Upper lobe of left lung (tissue), 6 donors: ENCODE data around the gene COL8A1. TPM values are rescaled to one million over a fixed set of nuclear protein-coding genes. Genes with fewer than 3 reads are reported as not detected.
A peak's percentile ranks its signal among the peaks of the same experiment; 100 is the strongest.

Experiments used
- ATAC-seq, 2 donors: fragments of 200-7000 bp; cut with Tn5 transposase; one replicate each; pipeline ENCODE4 v1.9.1; 2022; ENCODE audit warnings: mild to moderate bottlenecking in 2 of 2, moderate library complexity in 2 of 2; ENCODE audit not compliant: low FRiP score in 2 of 2
- DNase-seq, 2 donors: peaks; one replicate each; pipeline ENCODE4 v3.0.0-alpha.2; 2019 to 2020
- H3K27ac ChIP-seq, 4 donors: fragments of 200-600 bp; sonication (generic); one replicate each; pipeline ENCODE4 v1.5.1; 2016 to 2019
- H3K27me3 ChIP-seq, 4 donors: fragments of 200-600 bp; sonication (generic); one replicate each; pipeline ENCODE4 v1.5.1; 2017 to 2019
- H3K36me3 ChIP-seq, 4 donors: fragments of 200-600 bp; sonication (generic); one replicate each; pipeline ENCODE4 v1.5.1; 2016 to 2019
- H3K4me1 ChIP-seq, 4 donors: fragments of 200-600 bp; sonication (generic); one replicate each; pipeline ENCODE4 v1.5.1; 2018 to 2019
- H3K4me3 ChIP-seq, 4 donors: fragments of 200-600 bp; sonication (generic); one replicate each; pipeline ENCODE4 v1.5.1; 2017 to 2019; ENCODE audit warnings: mild to moderate bottlenecking in 2 of 4, moderate library complexity in 1 of 4
- H3K9me3 ChIP-seq, 4 donors: fragments of 200-600 bp; sonication (generic); one replicate each; pipeline ENCODE4 v1.5.1; 2018 to 2019
- EP300 ChIP-seq, 4 donors: sonication (generic); formaldehyde crosslinking; IDR thresholded peaks; one replicate each; pipeline ENCODE4 v1.5.1; 2017; ENCODE audit warnings: antibody characterized with exemption in 4 of 4, control low read depth in 2 of 4
- POLR2A ChIP-seq, 4 donors: fragments of 450-650 bp; IDR thresholded peaks; one replicate each; pipeline ENCODE4 v1.5.1; 2016 to 2017; ENCODE audit warnings: antibody characterized with exemption in 4 of 4, mild to moderate bottlenecking in 2 of 4
- POLR2AphosphoS5 ChIP-seq, 2 donors: sonication (generic); formaldehyde crosslinking; IDR thresholded peaks; one replicate each; pipeline ENCODE4 v1.5.1; 2017; ENCODE audit warnings: antibody characterized with exemption in 2 of 2
- WGBS, 2 donors: methylation state at CpG; one replicate each; pipeline ENCODE4 v1.1.5; 2017 to 2018; 5-methylcytosine and 5-hydroxymethylcytosine counted together
- total RNA-seq, 6 donors: library from RNA; depleted of rRNA in 4 of 6; stranded (reverse); fragments of >200 nt in 4 of 6; gene quantifications; one replicate each; pipeline versions ENCODE4 v1.1.0 to v1.2.1, GENCODE V29; 2016 to 2021
- TF ChIP-seq, protein P1 (sequence below), 6 experiments: fragments of 450-650 bp in 4 of 6; fragments of 200-600 bp in 2 of 6; sonication (generic) in 2 of 6; IDR thresholded peaks; one replicate each; pipeline ENCODE4 v1.5.1; 2016 to 2019; ENCODE audit warnings: antibody characterized with exemption in 6 of 6
- donor health status: DM: no; HTN: no; CAD: no; lungs with moderate emphysema.
- donor health status: DM: no; HTN: yes; CAD: no; lungs with severe emphysema.

COL8A1 gene
- total RNA-seq, 6 donors from 2014 or later, result 22.0 to 209 (median 115) TPM

GRCh38 chr3:99648101-99648500 is 9.7 kb downstream of the COL8A1 start:
- 72 to 76% methylated on average over 5 of the region's 5 CpGs for WGBS, 2 donors
- DNase-seq (no peak), ATAC-seq (peak in 1 of 2 donors; percentile 84)

DNA sequence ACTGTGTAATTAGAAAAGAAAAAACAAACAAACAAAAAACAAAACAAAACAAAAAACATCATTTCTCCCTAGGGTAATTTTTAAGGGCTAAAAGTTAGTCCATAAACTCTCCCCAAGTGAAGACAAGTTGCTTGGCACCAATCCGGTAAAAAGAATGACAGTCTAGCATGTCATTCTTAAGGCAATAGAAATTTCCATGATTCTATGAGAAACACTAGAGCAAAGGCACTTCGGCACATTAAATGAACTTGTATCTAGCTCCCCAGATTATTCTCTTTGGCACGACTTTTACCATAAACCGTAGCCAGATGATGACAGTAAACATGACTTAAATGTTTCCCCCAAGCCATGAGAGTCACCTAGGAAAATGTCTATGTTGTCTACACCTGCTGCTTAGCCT is 10.1 kb downstream of the COL8A1 start:
- H3K4me1 ChIP-seq, result peaks cover 0 to 34% (median 15%) of the 10 kb centered on the region in 4 donors
- TF ChIP-seq, protein P1, sequence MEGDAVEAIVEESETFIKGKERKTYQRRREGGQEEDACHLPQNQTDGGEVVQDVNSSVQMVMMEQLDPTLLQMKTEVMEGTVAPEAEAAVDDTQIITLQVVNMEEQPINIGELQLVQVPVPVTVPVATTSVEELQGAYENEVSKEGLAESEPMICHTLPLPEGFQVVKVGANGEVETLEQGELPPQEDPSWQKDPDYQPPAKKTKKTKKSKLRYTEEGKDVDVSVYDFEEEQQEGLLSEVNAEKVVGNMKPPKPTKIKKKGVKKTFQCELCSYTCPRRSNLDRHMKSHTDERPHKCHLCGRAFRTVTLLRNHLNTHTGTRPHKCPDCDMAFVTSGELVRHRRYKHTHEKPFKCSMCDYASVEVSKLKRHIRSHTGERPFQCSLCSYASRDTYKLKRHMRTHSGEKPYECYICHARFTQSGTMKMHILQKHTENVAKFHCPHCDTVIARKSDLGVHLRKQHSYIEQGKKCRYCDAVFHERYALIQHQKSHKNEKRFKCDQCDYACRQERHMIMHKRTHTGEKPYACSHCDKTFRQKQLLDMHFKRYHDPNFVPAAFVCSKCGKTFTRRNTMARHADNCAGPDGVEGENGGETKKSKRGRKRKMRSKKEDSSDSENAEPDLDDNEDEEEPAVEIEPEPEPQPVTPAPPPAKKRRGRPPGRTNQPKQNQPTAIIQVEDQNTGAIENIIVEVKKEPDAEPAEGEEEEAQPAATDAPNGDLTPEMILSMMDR (IDR thresholded peaks at IDR 0.05), result no peak
- TF ChIP-seq POLR2A (IDR thresholded peaks at IDR 0.05) (no peak), EP300 (IDR thresholded peaks at IDR 0.05) (no peak)
- ATAC-seq (peak in 1 of 2 donors; percentile 23), DNase-seq (no peak)
- H3K4me3 ChIP-seq, result no peak overlapping the region
- H3K36me3 ChIP-seq, result no peaks in the 10 kb centered on the region
- H3K27ac ChIP-seq, result peak overlapping the region in 3 of 4 donors; percentile 19 to 30 (median 23)
- WGBS, 2 donors, result 76 to 83% methylated on average over 4 of the region's 4 CpGs
- H3K27me3 ChIP-seq, result no peaks in the 10 kb centered on the region
- no peaks in the 10 kb centered on the region for H3K9me3 ChIP-seq

More at GRCh38 chr3:99648101-99648500, 9.7 kb downstream of the COL8A1 start:
- peaks cover 0 to 31% (median 14%) of the 10 kb centered on the region in 4 donors for H3K4me1 ChIP-seq
- H3K9me3 ChIP-seq, result no peaks in the 10 kb centered on the region
- no peak overlapping the region for H3K4me3 ChIP-seq
- TF ChIP-seq POLR2A (IDR thresholded peaks at IDR 0.05) (no peak), POLR2AphosphoS5 (IDR thresholded peaks at IDR 0.05) (no peak), EP300 (IDR thresholded peaks at IDR 0.05) (no peak)
- TF ChIP-seq, protein P1 (IDR thresholded peaks at IDR 0.05), result no peak
- H3K27ac ChIP-seq, result peak overlapping the region in 2 of 4 donors; percentile 23 to 44
- H3K27me3 ChIP-seq, result no peaks in the 10 kb centered on the region
- no peaks in the 10 kb centered on the region for H3K36me3 ChIP-seq

DNA sequence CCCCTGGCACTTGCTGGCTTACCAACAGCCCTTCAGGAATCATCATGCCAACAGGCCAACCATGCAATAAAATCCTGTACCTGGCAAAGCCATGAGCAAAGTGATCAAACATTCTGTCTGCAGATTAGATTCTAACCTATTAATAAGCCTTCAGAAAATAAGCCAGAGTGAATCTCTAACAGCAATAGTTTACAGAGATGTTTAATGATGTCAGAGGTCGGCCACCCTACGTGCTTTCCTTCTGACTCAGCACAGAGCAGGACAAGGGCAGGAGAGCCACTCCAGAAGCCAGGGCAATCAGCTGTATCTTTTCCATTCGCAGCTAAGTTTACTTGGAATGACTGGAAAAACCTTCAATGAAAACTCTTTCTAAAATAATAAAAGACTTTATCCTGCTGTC is 13.1 kb downstream of the COL8A1 start:
- no peaks in the 10 kb centered on the region for H3K36me3 ChIP-seq
- H3K4me1 ChIP-seq, result peaks cover 0 to 30% (median 9%) of the 10 kb centered on the region in 4 donors
- no peaks in the 10 kb centered on the region for H3K9me3 ChIP-seq
- TF ChIP-seq EP300 (IDR thresholded peaks at IDR 0.05), result no peak
- TF ChIP-seq POLR2AphosphoS5 (IDR thresholded peaks at IDR 0.05), result peak in 1 of 2 donors; percentile 34
- no peak overlapping the region for H3K4me3 ChIP-seq
- DNase-seq (no peak), ATAC-seq (peak; percentile 67 to 77)
- no peaks in the 10 kb centered on the region for H3K27me3 ChIP-seq
- peak overlapping the region in 1 of 4 donors; percentile 17 for H3K27ac ChIP-seq
- WGBS, 2 donors, result 43 to 65% methylated on average over 3 of the region's 3 CpGs

- Histone ChIP-seq H3K27me3 (no peaks in the 10 kb centered on the region), H3K27ac (no peak overlapping the region), H3K36me3 (no peaks in the 10 kb centered on the region), H3K4me3 (no peak overlapping the region), H3K4me1 (peaks cover 0 to 29% (median 16%) of the 10 kb centered on the region in 4 donors), H3K9me3 (no peaks in the 10 kb centered on the region)
- TF ChIP-seq EP300 (IDR thresholded peaks at IDR 0.05) (no peak), POLR2A (IDR thresholded peaks at IDR 0.05) (no peak), POLR2AphosphoS5 (IDR thresholded peaks at IDR 0.05) (no peak)
- TF ChIP-seq, protein P1 (IDR thresholded peaks at IDR 0.05), result no peak
- DNase-seq, result no peak
- 74 to 80% methylated on average over 3 of the region's 3 CpGs for WGBS, 2 donors
- no peak for ATAC-seq
Observed at GRCh38 chr3:99656624-99657023, 18.2 kb downstream of the COL8A1 start.

- no peaks in the 10 kb centered on the region for H3K27me3 ChIP-seq
- peak; percentile 23 to 80 for ATAC-seq
- H3K36me3 ChIP-seq, result no peaks in the 10 kb centered on the region
- H3K4me3 ChIP-seq, result no peak overlapping the region
- peak in 1 of 2 donors; percentile 29 for DNase-seq
- TF ChIP-seq POLR2AphosphoS5 (IDR thresholded peaks at IDR 0.05) (peak; percentile 21 to 53), EP300 (IDR thresholded peaks at IDR 0.05) (peak in 3 of 4 donors; percentile 28 to 72 (median 62)), POLR2A (IDR thresholded peaks at IDR 0.05) (no peak)
- TF ChIP-seq, protein P1 (IDR thresholded peaks at IDR 0.05), result no peak
- H3K9me3 ChIP-seq, result no peaks in the 10 kb centered on the region
- H3K27ac ChIP-seq, result peak overlapping the region; percentile 34 to 76 (median 73)
- WGBS, 2 donors, result 37 to 61% methylated on average over 2 of the region's 2 CpGs
- peaks cover 0 to 20% (median 8%) of the 10 kb centered on the region in 4 donors for H3K4me1 ChIP-seq
Observed at GRCh38 chr3:99658274-99658673, 19.9 kb downstream of the COL8A1 start.
